Fibroblast of lung (primary cell): ENCODE results near the gene ADAMTSL1. TPM values are rescaled to one million over a fixed set of nuclear protein-coding genes. Genes with fewer than 3 reads are reported as not detected.

Source experiments
- DNase-seq, 2 donors: peaks; one replicate each; pipeline versions ENCODE4 v3.0.0 to v3.0.0-alpha.2; 2010; ENCODE audit warnings: low read depth in 2 of 2
- H2AFZ ChIP-seq: 2 replicates; pipeline ENCODE4 v1.5.1; 2012; ENCODE audit warnings: low read length, control low read depth, inconsistent platforms
- H3K27ac ChIP-seq: 2 replicates; pipeline ENCODE4 v1.5.1; 2011; ENCODE audit warnings: low read length, control low read depth; ENCODE audit not compliant: insufficient read depth
- H3K27me3 ChIP-seq: 2 replicates; pipeline ENCODE4 v1.5.1; 2011; ENCODE audit warnings: mild to moderate bottlenecking, low read length; ENCODE audit not compliant: control insufficient read depth, insufficient read depth
- H3K36me3 ChIP-seq: 2 replicates; pipeline ENCODE4 v1.5.1; 2011; ENCODE audit warnings: low read length; ENCODE audit not compliant: control insufficient read depth, insufficient read depth
- H3K4me1 ChIP-seq: 2 replicates; pipeline ENCODE4 v1.5.1; 2011; ENCODE audit warnings: low read length; ENCODE audit not compliant: control insufficient read depth, insufficient read depth; ENCODE audit errors: extremely low read depth
- H3K4me2 ChIP-seq: 2 replicates; pipeline ENCODE4 v1.5.1; 2011; ENCODE audit warnings: low read length, control low read depth; ENCODE audit not compliant: insufficient read depth; ENCODE audit errors: extremely low read depth
- H3K4me3 ChIP-seq, 4 experiments: fragments of 200-600 bp in 1 of 4; sonication (generic) in 1 of 4; replicated peaks in 1 of 4; 2 replicates each; pipeline ENCODE4 v1.5.1; 2011 to 2016; ENCODE audit warnings: low read length in 4 of 4, low read depth in 3 of 4, mild to moderate bottlenecking in 3 of 4, control low read depth in 2 of 4, inconsistent platforms in 1 of 4, mixed read lengths in 1 of 4; ENCODE audit not compliant: insufficient read depth in 1 of 4; ENCODE audit errors: control extremely low read depth in 1 of 4
- H3K79me2 ChIP-seq: 2 replicates; pipeline ENCODE4 v1.5.1; 2012; ENCODE audit warnings: mild to moderate bottlenecking, low read length, inconsistent platforms; ENCODE audit not compliant: control insufficient read depth, insufficient read depth
- H3K9ac ChIP-seq: 2 replicates; pipeline ENCODE4 v1.5.1; 2011; ENCODE audit warnings: mild to moderate bottlenecking, low read length, control low read depth; ENCODE audit not compliant: insufficient read depth
- H3K9me3 ChIP-seq: 2 replicates; pipeline ENCODE4 v1.5.1; 2012; ENCODE audit warnings: low read depth, low read length; ENCODE audit not compliant: control insufficient read depth, insufficient read depth
- H4K20me1 ChIP-seq: 2 replicates; pipeline ENCODE4 v1.5.1; 2011; ENCODE audit warnings: low read length; ENCODE audit not compliant: control insufficient read depth, insufficient read depth; ENCODE audit errors: extremely low read depth
- CTCF ChIP-seq, 2 donors: IDR thresholded peaks in 1 of 2; conservative IDR thresholded peaks in 1 of 2; 1 replicate in 1 of 2; 2 replicates in 1 of 2; pipeline ENCODE4 v1.5.1; 2011 to 2012; ENCODE audit warnings: low read length in 2 of 2, control low read depth in 1 of 2, inconsistent platforms in 1 of 2, low read depth in 1 of 2, mild to moderate bottlenecking in 1 of 2
- EZH2 ChIP-seq: IDR thresholded peaks from 2 replicates; pipeline ENCODE4 v1.5.1; 2012; ENCODE audit warnings: low read length, control low read depth, mild to moderate bottlenecking; ENCODE audit errors: missing control alignments
- polyA plus RNA-seq, 2 donors: library from polyadenylated mRNA; depleted of rRNA in 1 of 2; stranded (reverse) in 1 of 2; unstranded in 1 of 2; fragments of >200 nt; gene quantifications; 2 replicates each; pipeline ENCODE4 v1.2.1, GENCODE V29; 2011 to 2012; ENCODE audit warnings: missing spikeins in 1 of 2
- total RNA-seq: library from RNA; depleted of rRNA; stranded (reverse); fragments of >200 nt; gene quantifications from 2 replicates; pipeline ENCODE4 v1.2.1, GENCODE V29; 2014

Gene ADAMTSL1
- total and polyA plus RNA-seq, 2 donors (not counting 1 experiment from before 2014, with no cell fraction given), result 19.3 to 27.9 TPM

- H3K4me3 ChIP-seq, result no peak overlapping the region
- H3K4me1 ChIP-seq, result peaks cover 2% of the 10 kb centered on the region
- H3K36me3 ChIP-seq, result no peaks in the 10 kb centered on the region
- no peaks in the 10 kb centered on the region for H4K20me1 ChIP-seq
- H3K9me3 ChIP-seq, result no peaks in the 10 kb centered on the region
- no peak overlapping the region for H3K9ac ChIP-seq
- no peak overlapping the region for H2AFZ ChIP-seq
- no peak overlapping the region for H3K27ac ChIP-seq
- no peaks in the 10 kb centered on the region for H3K79me2 ChIP-seq
- no peak overlapping the region for H3K4me2 ChIP-seq
- H3K27me3 ChIP-seq, result no peaks in the 10 kb centered on the region
- TF ChIP-seq CTCF (conservative IDR thresholded peaks at IDR 0.05 in 1 of 2, IDR thresholded peaks at IDR 0.05 in 1 of 2; ENCODE audit: low read depth in 1 of 2, low read length in 2 of 2), result no peak
- TF ChIP-seq EZH2, result no peak
- DNase-seq, result peak; percentile 53 to 64
These were observed 313.1 kb downstream of the ADAMTSL1 start for GRCh38 chr9:18786911-18787650.

- Histone ChIP-seq H3K9me3 (no peaks in the 10 kb centered on the region), H3K9ac (no peak overlapping the region), H3K79me2 (no peaks in the 10 kb centered on the region), H3K4me3 (no peak overlapping the region), H3K4me1 (peaks cover 2% of the 10 kb centered on the region), H3K27ac (no peak overlapping the region), H3K4me2 (no peak overlapping the region), H4K20me1 (no peaks in the 10 kb centered on the region), H3K27me3 (no peaks in the 10 kb centered on the region), H2AFZ (no peak overlapping the region), H3K36me3 (no peaks in the 10 kb centered on the region)
- no peak for TF ChIP-seq EZH2
- TF ChIP-seq CTCF (conservative IDR thresholded peaks at IDR 0.05 in 1 of 2, IDR thresholded peaks at IDR 0.05 in 1 of 2; ENCODE audit: low read depth in 1 of 2, low read length in 2 of 2), result no peak
- DNase-seq, result no peak
These were observed 314.3 kb downstream of the ADAMTSL1 start for GRCh38 chr9:18788256-18788655.

GRCh38 chr9:18791074-18791473 is 317.1 kb downstream of the ADAMTSL1 start:
- peak in 1 of 2 donors; percentile 28 for DNase-seq
- Histone ChIP-seq H3K27ac (no peak overlapping the region), H3K4me1 (peaks cover 2% of the 10 kb centered on the region), H3K4me3 (no peak overlapping the region), H3K79me2 (no peaks in the 10 kb centered on the region), H3K36me3 (no peaks in the 10 kb centered on the region), H2AFZ (no peak overlapping the region), H3K9me3 (no peaks in the 10 kb centered on the region), H3K9ac (no peak overlapping the region), H4K20me1 (no peaks in the 10 kb centered on the region), H3K27me3 (no peaks in the 10 kb centered on the region), H3K4me2 (no peak overlapping the region)
- TF ChIP-seq EZH2 (no peak), CTCF (conservative IDR thresholded peaks at IDR 0.05 in 1 of 2, IDR thresholded peaks at IDR 0.05 in 1 of 2; ENCODE audit: low read depth in 1 of 2, low read length in 2 of 2) (peak; percentile 14 to 47)
